GM12878 (cell line): Measurements from ENCODE around the gene C1QL2. TPM values are rescaled to one million over a fixed set of nuclear protein-coding genes. Genes with fewer than 3 reads are reported as not detected.

Source experiments
- ATAC-seq: fragments of 200-7000 bp; cut with Tn5 transposase; 3 replicates; pipeline ENCODE4 v1.9.1; 2020; ENCODE audit warnings: mild to moderate bottlenecking, moderate library complexity
- BruUV-seq: library from RNA; stranded (reverse); fragments of 400-500 nt; replicated peaks from 2 replicates; lab custom pipeline; 2021; lab: Mats Ljungman, UMichigan
- CTCF ChIA-PET: fragments of 300-600 bp; sonication (Branson Sonifier 250); formaldehyde crosslinking; extraction: SDS; loops from one replicate; lab custom pipeline; 2021; ENCODE audit warnings: inconsistent platforms; lab: Yijun Ruan, JAX
- POLR2A ChIA-PET: fragments of 350-600 bp; formaldehyde crosslinking; extraction: SDS; loops from one replicate; lab custom pipeline; 2021; ENCODE audit warnings: inconsistent platforms; lab: Charles Lee
- RAD21 ChIA-PET: fragments of 300-600 bp; sonication (Branson Sonifier 250); formaldehyde crosslinking; loops from one replicate; lab custom pipeline; 2023; ENCODE audit warnings: antibody characterized with exemption; ENCODE audit not compliant: unreplicated experiment; lab: Charles Lee
- SMC1A ChIA-PET: fragments of 300-600 bp; sonication (Branson Sonifier 250); formaldehyde crosslinking; loops from one replicate; lab custom pipeline; 2023; ENCODE audit not compliant: unreplicated experiment, uncharacterized antibody; lab: Charles Lee
- DNase-seq: peaks from one replicate; pipeline ENCODE4 v3.0.0-alpha.2; 2011; ENCODE audit warnings: low read depth, low spot score
- FAIRE-seq: peaks from 3 replicates; lab custom pipeline; 2011; peaks lifted over from hg19 to GRCh38; lab: Jason Lieb, UNC
- H2AFZ ChIP-seq: 2 replicates; pipeline ENCODE4 v1.6.0; 2011; ENCODE audit warnings: low read depth, low read length, control low read depth; ENCODE audit not compliant: control insufficient read depth
- H3K27ac ChIP-seq: 2 replicates; pipeline ENCODE4 v1.5.1; 2011; ENCODE audit warnings: control low read depth; ENCODE audit not compliant: control insufficient read depth, insufficient read depth
- H3K27me3 ChIP-seq, 2 experiments: replicated peaks in 1 of 2; 2 replicates each; pipeline versions ENCODE4 v1.6.0 to v1.6.1; 2011; ENCODE audit warnings: low read length in 1 of 2; ENCODE audit not compliant: control insufficient read depth in 2 of 2, insufficient read depth in 2 of 2
- H3K36me3 ChIP-seq, 2 experiments: 2 replicates each; pipeline ENCODE4 v1.5.1; 2011; ENCODE audit warnings: low read length in 1 of 2; ENCODE audit not compliant: control insufficient read depth in 2 of 2, insufficient read depth in 2 of 2
- H3K4me1 ChIP-seq: 2 replicates; pipeline ENCODE4 v1.6.1; 2011; ENCODE audit warnings: mild to moderate bottlenecking, low read length, moderate library complexity, mixed read lengths; ENCODE audit not compliant: control insufficient read depth, insufficient read depth
- H3K4me2 ChIP-seq: 2 replicates; pipeline ENCODE4 v1.6.0; 2011; ENCODE audit warnings: control low read depth; ENCODE audit not compliant: control insufficient read depth, insufficient read depth
- H3K4me3 ChIP-seq: fragments of 200-600 bp; sonication (generic); 2 replicates; pipeline ENCODE4 v1.5.1; 2016
- H3K79me2 ChIP-seq: 2 replicates; pipeline ENCODE4 v1.6.0; 2011; ENCODE audit warnings: low read length; ENCODE audit not compliant: control insufficient read depth, insufficient read depth
- H3K9ac ChIP-seq: 2 replicates; pipeline ENCODE4 v1.8.0; 2011; ENCODE audit warnings: low read length, control low read depth, mixed read lengths; ENCODE audit not compliant: control insufficient read depth, insufficient read depth
- H3K9me3 ChIP-seq: replicated peaks from 3 replicates; pipeline ENCODE4 v1.5.1; 2011; ENCODE audit warnings: mild to moderate bottlenecking, low read length; ENCODE audit not compliant: control insufficient read depth, insufficient read depth
- H4K20me1 ChIP-seq: 2 replicates; pipeline ENCODE4 v1.6.0; 2011; ENCODE audit not compliant: control insufficient read depth, insufficient read depth
- ATF2 ChIP-seq: IDR thresholded peaks from 2 replicates; pipeline ENCODE4 v1.6.1; 2012; ENCODE audit warnings: low read length, inconsistent platforms
- ATF7 ChIP-seq: fragments of 450-650 bp; IDR thresholded peaks from 2 replicates; pipeline ENCODE4 v1.6.1; 2016; ENCODE audit warnings: low read depth, mild to moderate bottlenecking
- BCL3 ChIP-seq: IDR thresholded peaks from 2 replicates; pipeline ENCODE4 v1.6.1; 2011; ENCODE audit warnings: borderline replicate concordance, low read depth, mild to moderate bottlenecking, moderate library complexity, low read length; ENCODE audit not compliant: insufficient read depth, poor library complexity, severe bottlenecking
- CBFB ChIP-seq: IDR thresholded peaks from 2 replicates; pipeline ENCODE4 v1.6.1; 2016; ENCODE audit warnings: antibody characterized with exemption, low read depth
- CEBPZ ChIP-seq: fragments of 150-350 bp; IDR thresholded peaks from 2 replicates; pipeline ENCODE4 v1.6.1; 2016; ENCODE audit warnings: low read depth, low read length
- E2F4 ChIP-seq: IDR thresholded peaks from 2 replicates; pipeline ENCODE4 v1.6.1; 2012; ENCODE audit warnings: low read depth, low read length, improper control_type of control experiment
- FOS ChIP-seq: IDR thresholded peaks from 3 replicates; pipeline ENCODE4 v1.6.1; 2011; ENCODE audit warnings: borderline replicate concordance; ENCODE audit not compliant: insufficient read length; ENCODE audit errors: extremely low read depth
- HDAC2 ChIP-seq: fragments of 200-600 bp; sonication (generic); IDR thresholded peaks from 2 replicates; pipeline ENCODE4 v1.6.1; 2017
- MEF2B ChIP-seq: fragments of 450-650 bp; IDR thresholded peaks from 2 replicates; pipeline ENCODE4 v1.6.1; 2018; ENCODE audit warnings: mild to moderate bottlenecking, moderate library complexity; ENCODE audit not compliant: partially characterized antibody, poor library complexity, severe bottlenecking
- NR2C1 ChIP-seq: fragments of 450-650 bp; IDR thresholded peaks from 2 replicates; pipeline ENCODE4 v1.6.1; 2017; ENCODE audit warnings: antibody characterized with exemption, mild to moderate bottlenecking, moderate library complexity
- NR2C2 ChIP-seq: IDR thresholded peaks from 2 replicates; pipeline ENCODE4 v1.6.1; 2011; ENCODE audit warnings: borderline replicate concordance, low read depth; ENCODE audit not compliant: control insufficient read depth, insufficient read length
- PAX8 ChIP-seq: fragments of 450-650 bp; IDR thresholded peaks from 2 replicates; pipeline ENCODE4 v1.6.1; 2017; ENCODE audit warnings: mild to moderate bottlenecking, moderate library complexity
- RBBP5 ChIP-seq: fragments of 200-600 bp; sonication (generic); conservative IDR thresholded peaks from 2 replicates; pipeline ENCODE4 v1.6.1; 2016
- SMC3 ChIP-seq: IDR thresholded peaks from 2 replicates; pipeline ENCODE4 v1.6.1; 2011; ENCODE audit warnings: low read length, improper control_type of control experiment, borderline replicate concordance
- SREBF2 ChIP-seq: IDR thresholded peaks from 2 replicates; pipeline ENCODE4 v1.6.1; 2012; ENCODE audit warnings: mild to moderate bottlenecking, low read length
- TBL1XR1 ChIP-seq: IDR thresholded peaks from 2 replicates; pipeline ENCODE4 v1.6.1; 2012; ENCODE audit warnings: low read depth, low read length, improper control_type of control experiment
- ZSCAN29 ChIP-seq: fragments of 450-650 bp; IDR thresholded peaks from 2 replicates; pipeline ENCODE4 v1.6.1; 2017; ENCODE audit warnings: mild to moderate bottlenecking, moderate library complexity
- WGBS: methylation state at CpG from one replicate; pipeline ENCODE4 v1.1.6; 2016; ENCODE audit warnings: low lambda C conversion rate; ENCODE audit not compliant: insufficient replicate concordance, insufficient coverage; ENCODE audit errors: missing lambda C conversion rate; 5-methylcytosine and 5-hydroxymethylcytosine counted together
- in situ Hi-C: fragments of 300-500 bp; cut with MboI; formaldehyde crosslinking; loops from 9 replicates; pipeline ENCODE4 v1.14.3; 2018; ENCODE audit warnings: mixed read lengths
- intact Hi-C: fragments of 100-400 bp; cut with micrococcal nuclease; formaldehyde crosslinking; loops from one replicate; pipeline ENCODE4 v1.14.2; 2022; ENCODE audit not compliant: unreplicated experiment
- polyA plus RNA-seq, 11 experiments: library from polyadenylated mRNA; depleted of rRNA in 4 of 11; unstranded in 6 of 11; stranded (reverse) in 5 of 11; fragments of >200 nt; fragmentation: Nextera tagmentation in 4 of 11; fragmentation: Illumina TruSeq in 1 of 11; extraction: Ambion mirVana in 4 of 11; extraction: Trizol in 1 of 11; gene quantifications; 1 replicate in 1 of 11; 2 replicates in 10 of 11; pipeline versions ENCODE4 v1.2.1 to v1.2.3, GENCODE V29; 2011 to 2016; ENCODE audit warnings: inconsistent platforms in 2 of 11, missing spikeins in 2 of 11, low read depth in 1 of 11
- total RNA-seq, 4 experiments: library from RNA; depleted of rRNA in 3 of 4; stranded (reverse); fragments of >200 nt in 3 of 4; fragmentation: Illumina TruSeq in 1 of 4; extraction: Trizol in 1 of 4; gene quantifications; 2 replicates each; pipeline versions ENCODE4 v1.2.1 to v1.2.3, GENCODE V29; 2013 to 2021
- TF ChIP-seq, protein P1 (sequence below): IDR thresholded peaks from 2 replicates; pipeline ENCODE4 v1.6.1; 2011; ENCODE audit warnings: low read depth, mild to moderate bottlenecking, low read length, moderate library complexity, borderline replicate concordance; ENCODE audit errors: extremely low read depth

Gene C1QL2
- total and polyA plus RNA-seq, 10 of the 15 experiments (the other 5 are each of a cell fraction or from before 2014, with no cell fraction given) = not detected

DNA sequence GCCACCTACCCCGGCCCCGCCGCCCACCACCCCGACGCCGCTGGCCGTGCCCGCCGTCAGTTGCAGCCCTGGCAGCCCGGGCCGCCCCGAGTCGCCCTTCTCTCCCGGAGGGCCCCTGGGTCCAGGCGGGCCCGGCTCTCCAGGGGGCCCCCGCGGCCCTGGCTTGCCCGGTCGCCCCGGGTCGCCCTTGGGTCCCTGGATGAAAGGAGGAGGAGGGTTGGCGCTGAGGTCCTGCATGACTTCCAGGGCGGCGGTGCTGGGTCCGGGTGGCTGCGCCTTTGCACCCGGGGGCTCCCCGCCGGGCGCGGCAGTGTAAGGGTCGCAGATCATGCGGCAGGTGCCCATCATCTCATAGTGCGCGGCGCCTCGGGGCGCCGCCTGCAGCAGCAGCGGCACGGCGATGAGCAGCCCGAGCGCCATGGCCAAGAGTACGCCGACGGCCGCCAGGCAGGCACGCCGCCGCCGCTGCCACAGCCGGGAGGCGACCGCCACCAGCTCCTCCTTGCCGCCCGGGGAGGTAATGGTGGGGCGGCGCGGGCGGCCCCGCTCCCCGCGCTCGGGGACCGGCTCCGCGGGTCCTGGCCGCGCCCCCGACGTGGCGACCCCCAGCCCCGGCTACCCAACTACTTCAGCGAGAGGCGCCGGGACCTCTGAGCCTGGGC is 570 bp downstream of the C1QL2 start:
- POLR2A ChIA-PET = no interaction called here
- in situ Hi-C loops (no loop called here), intact Hi-C loops (no loop called here)
- 59% methylated on average over 46 of the region's 78 CpGs for WGBS
- Histone ChIP-seq H4K20me1 (no peaks in the 10 kb centered on the region), H3K4me2 (no peak overlapping the region), H3K9me3 (no peaks in the 10 kb centered on the region), H2AFZ (no peak overlapping the region), H3K79me2 (no peaks in the 10 kb centered on the region), H3K4me3 (no peak overlapping the region), H3K27me3 (peaks cover 4 to 20% of the 10 kb centered on the region in 2 experiments; a peak in 3 of 4 replicates), H3K9ac (no peak overlapping the region), H3K36me3 (no peaks in the 10 kb centered on the region), H3K27ac (no peak overlapping the region), H3K4me1 (no peaks in the 10 kb centered on the region)
- TF ChIP-seq E2F4 (no peak), ATF2 (no peak), BCL3 (no peak), MEF2B (no peak), CEBPZ (no peak), HDAC2 (no peak), SMC3 (no peak), TBL1XR1 (no peak), SREBF2 (no peak), CBFB (no peak), PAX8 (no peak), NR2C1 (no peak), NR2C2 (no peak), FOS (no peak), ZSCAN29 (no peak), RBBP5 (no peak), ATF7 (no peak)
- TF ChIP-seq, protein P1, sequence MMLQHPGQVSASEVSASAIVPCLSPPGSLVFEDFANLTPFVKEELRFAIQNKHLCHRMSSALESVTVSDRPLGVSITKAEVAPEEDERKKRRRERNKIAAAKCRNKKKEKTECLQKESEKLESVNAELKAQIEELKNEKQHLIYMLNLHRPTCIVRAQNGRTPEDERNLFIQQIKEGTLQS = no peak
- DNase-seq = no peak
- SMC1A ChIA-PET = no interaction called here
- no peak for ATAC-seq
- CTCF ChIA-PET = no interaction called here
- no TSS peak for BruUV-seq
- FAIRE-seq = no peak
- RAD21 ChIA-PET = no interaction called here
